Measurements from ENCODE around the gene MSI2.

Gene MSI2

GRCh38 chr17:57517632-57518456, 261.5 kb downstream of the MSI2 start:
- no peak for DNase-seq (ENCODE audit: low read depth in 1 of 2, low spot score in 1 of 2)

DNA sequence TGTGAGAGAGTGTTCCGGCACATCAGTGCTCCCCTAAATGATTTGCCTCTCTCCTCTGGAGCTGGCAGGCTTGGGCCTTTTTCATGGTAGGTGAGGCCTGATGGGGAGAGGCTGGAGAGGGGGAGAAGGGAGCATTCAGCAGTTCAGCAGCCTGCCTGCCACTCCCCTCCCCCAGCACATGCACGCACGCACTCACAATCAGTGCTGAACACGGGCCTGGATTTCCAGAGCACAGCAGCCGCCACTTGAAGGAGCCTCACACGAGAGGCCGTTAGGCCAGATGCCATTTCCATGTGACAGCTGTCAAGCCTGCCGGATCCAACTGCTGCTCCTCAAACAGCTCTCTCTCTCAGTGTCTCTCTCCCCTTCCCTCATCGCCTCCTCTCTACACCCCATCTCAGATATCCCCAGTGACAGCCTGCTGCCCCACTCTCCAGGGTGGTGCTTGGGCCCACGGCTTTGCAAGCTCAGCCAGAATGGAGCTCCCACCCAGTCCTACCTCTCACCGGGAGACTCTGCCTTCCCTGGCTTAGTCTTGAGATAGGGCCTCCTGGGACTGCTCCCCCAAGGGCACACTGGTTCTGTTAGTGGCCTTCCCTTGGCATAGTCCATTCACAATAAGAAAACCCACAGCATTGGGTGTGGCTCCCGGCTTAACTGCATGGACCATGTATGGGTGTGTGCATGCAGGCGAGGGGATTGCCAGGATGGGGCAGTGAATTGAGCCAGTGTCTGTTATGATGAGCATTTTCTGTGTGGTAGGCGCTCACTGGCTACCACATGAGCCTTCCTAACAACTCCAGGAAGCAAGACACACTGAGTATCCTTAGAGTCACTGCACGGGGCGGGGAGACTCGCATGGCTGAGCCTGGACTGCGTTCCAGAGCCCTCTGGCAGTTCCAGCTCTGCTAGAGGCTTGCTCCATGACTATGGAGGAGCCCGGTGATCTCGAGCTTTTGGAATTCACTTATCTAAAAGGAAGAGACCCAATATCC, 262.6 kb downstream of the MSI2 start:
- no peak for DNase-seq (ENCODE audit: low read depth in 1 of 2, low spot score in 1 of 2)

DNA sequence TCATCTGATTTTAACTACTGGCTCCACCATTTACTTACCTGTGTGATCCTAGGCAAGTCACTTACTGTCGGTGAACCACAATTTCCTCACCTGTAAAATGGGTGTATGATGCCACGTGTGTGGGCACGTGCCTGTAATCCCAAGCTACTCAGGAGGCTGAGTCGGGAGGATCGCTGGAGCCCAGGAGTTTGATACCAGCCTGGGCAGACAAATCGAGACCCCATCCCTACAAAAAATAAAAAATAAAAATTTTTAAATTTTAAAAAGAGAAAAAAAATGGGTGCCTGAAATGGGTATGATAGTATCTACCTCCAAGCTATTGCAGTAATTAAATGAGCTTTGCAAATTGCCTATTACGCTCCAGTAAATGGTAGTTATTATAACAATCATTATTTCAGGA, 263.5 kb downstream of the MSI2 start:
- DNase-seq (ENCODE audit: low read depth in 1 of 2, low spot score in 1 of 2) = no peak

- DNase-seq (ENCODE audit: low read depth in 1 of 2, low spot score in 1 of 2) = no peak
Observed at GRCh38 chr17:57521606-57522005, 265.3 kb downstream of the MSI2 start.

DNA sequence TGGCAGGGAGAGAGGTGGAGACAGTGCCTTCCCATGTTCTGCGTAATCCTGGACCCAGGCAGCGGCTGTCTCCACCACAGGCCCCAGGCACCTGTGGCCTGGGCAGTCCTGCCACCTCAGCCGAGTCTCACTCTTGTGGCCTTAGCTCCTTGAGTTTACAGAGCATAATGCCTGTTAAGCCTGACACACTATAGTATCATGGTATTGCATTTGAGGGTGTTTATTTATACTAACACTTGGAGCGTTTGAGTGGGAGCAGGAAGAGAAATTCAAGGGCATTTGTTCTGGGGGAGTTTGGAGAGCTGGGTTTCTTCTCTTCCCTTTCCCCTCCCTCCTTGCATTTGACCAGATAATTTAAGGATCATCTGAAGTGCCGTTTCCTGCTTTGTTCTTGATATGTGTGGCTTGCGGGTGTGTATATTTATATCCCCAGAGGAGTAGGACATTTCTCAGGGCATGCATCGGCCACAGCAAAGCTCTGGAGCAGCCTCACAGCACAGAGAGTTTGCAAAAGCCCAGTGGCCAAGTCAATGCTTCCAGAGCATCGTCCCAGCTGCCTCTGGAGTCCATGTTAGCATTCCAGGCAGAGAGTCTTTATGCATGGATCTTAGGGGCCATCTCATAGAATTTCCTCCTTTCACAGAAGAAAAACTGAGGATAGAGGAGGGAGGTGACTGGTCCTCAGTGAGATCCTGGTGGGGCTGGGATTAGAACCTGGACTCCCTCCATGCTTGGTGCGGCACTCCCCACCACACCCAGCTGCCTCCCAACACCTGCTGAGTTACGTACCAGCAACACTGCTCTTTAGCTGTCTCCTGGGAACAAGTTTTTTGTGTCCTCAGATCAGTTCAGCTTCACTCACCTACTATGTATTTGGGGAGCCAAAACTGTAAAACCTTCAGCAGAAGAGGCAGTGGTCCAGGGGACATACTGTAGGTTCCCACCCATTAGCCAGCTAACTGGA, 266.0 kb downstream of the MSI2 start:
- no peak for DNase-seq (ENCODE audit: low read depth in 1 of 2, low spot score in 1 of 2)

DNA sequence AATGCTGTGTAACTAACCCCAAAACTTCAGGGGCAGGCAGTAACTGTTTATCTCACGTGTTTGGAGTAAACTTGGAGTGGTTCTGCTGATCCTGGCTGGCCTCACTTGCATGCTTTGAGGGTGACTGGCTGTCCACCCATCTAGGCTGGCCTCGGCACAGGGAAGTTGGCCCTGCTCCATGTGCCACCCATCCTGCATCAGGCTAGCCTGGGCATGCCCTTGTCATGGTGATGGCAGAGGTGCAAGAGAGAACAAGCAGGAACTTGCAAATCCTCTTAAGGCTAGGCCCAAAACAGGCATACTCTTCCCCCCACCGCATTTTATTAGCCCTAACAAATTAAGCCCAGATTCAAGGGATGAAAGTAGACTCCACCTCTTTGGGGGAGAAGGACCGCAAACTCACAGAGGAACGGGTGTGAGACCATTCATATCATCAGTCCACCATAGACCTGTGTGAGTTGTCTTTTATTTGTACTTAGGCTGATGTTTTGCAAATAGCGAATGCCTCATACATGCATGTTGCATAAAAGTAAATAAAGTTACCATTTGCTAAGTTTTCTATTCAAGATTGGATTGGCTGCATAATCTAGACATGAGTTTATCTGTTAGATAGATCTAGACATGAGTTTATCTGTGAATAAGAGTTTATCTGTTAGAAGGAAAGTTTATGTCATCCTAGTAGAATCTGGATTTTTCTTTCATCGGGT, 267.8 kb downstream of the MSI2 start:
- no peak for DNase-seq (ENCODE audit: low read depth in 1 of 2, low spot score in 1 of 2)

GRCh38 chr17:57524839-57525568, 268.7 kb downstream of the MSI2 start:
- no peak for DNase-seq (ENCODE audit: low read depth in 1 of 2, low spot score in 1 of 2)

GRCh38 chr17:57527221-57528057, 271.1 kb downstream of the MSI2 start:
- DNase-seq (ENCODE audit: low read depth in 1 of 2, low spot score in 1 of 2) = no peak

GRCh38 chr17:57528058-57528451, 271.7 kb downstream of the MSI2 start:
- DNase-seq (ENCODE audit: low read depth in 1 of 2, low spot score in 1 of 2) = no peak

DNA sequence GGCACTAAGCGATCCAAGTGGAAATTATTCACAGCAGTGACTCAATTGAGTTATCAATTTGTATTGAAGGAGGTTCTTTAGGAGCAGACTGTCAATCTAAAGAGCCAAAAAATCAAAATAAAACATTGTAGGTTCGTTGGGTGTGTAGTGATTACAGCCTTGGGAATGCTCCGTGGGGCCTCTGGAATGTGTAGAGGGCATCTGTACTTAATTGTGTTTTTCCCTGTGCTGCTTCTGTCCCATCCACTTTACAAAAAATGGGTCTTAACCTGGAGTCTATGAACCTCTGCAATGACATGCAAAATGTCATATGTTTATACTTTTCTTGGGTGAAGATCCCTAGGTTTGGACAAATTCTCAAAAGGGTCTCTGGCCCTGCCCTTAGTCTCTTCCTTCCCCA, 273.7 kb downstream of the MSI2 start:
- no peak for DNase-seq (ENCODE audit: low read depth in 1 of 2, low spot score in 1 of 2)

- DNase-seq (ENCODE audit: low read depth in 1 of 2, low spot score in 1 of 2) = no peak
Observed at GRCh38 chr17:57530508-57530907, 274.2 kb downstream of the MSI2 start.

- DNase-seq (ENCODE audit: low read depth in 1 of 2, low spot score in 1 of 2) = no peak
Observed at GRCh38 chr17:57531078-57531477, 274.8 kb downstream of the MSI2 start.

DNA sequence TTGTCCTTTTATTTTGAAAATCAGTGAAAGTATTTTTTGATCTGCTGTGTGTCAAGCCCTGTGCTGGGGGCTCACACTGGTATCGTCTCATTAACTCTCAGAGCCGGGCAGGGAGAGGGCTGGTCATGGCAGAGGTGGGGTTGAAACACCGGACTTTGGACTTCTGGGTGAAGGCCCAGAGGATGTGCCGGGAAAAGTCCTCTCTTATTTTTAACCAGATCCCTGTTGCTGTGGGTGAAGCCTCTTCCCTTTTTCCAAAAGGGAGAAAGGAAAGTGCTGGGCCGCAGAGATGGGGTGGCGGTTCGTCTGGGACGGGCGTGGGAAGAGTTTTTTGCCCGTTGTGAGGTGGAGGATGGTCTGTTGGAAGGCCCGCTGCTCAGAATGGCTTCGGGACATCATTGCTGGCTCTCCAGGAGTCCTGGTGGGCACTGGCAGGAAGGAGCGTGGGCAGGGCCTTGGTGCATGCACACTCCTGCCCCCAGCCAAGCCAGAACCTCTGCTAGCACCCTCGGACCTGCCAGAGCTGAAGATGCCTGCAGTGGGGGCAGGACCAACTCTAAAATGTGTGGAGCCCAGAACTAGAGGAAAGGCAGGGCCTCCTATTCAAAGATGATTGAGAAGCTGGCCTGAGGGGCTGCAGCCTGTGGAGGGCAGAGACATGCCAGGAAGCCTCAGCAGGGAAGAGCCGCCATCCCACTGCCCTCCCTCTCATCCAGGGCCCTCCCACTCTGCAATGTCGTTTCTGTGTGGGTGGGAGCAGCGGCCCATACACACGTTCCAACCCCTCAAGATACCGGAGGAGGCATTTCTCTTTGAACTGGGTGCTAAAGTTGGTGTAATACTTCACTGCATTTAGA, 275.6 kb downstream of the MSI2 start:
- no peak for DNase-seq (ENCODE audit: low read depth in 1 of 2, low spot score in 1 of 2)

DNA sequence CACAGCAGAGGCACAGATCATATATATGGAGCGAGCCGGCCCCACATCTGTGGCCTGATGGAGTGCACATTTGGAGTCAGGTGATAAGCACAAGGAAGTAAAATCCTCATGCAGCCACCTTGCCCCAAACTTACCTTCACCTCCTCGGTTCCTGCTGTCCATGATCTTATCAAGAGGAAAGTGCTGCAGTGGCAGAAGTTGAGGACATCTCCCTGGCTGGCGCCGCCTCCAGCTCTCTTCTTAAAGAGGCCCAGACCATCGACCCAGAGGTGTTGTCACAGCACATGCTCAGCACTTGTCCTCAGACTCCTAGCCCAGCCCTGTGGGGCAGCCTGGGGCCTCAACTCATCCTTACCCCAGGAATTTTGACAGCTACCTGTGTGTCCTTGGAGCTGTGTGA, 276.2 kb downstream of the MSI2 start:
- DNase-seq (ENCODE audit: low read depth in 1 of 2, low spot score in 1 of 2) = no peak

DNA sequence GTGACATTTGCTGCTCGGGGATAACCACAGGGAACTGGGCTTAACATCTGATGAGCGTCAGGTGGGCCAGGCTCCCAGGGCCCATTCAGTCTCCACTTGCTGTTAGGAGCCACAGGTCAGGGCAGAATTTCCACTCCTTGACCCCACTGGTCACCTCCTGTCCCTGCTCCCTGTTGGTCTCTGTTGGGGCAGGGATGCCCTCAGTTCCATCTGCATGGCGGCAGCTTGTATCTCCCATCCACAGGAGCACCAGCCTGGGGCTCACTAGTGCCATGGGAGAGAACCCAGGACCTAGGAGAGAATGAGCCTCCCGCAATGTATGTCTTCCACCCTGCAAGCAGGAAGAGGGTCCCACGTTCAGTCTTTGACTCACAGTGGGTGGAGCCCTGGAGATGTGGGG, 276.6 kb downstream of the MSI2 start:
- no peak for DNase-seq (ENCODE audit: low read depth in 1 of 2, low spot score in 1 of 2)

DNA sequence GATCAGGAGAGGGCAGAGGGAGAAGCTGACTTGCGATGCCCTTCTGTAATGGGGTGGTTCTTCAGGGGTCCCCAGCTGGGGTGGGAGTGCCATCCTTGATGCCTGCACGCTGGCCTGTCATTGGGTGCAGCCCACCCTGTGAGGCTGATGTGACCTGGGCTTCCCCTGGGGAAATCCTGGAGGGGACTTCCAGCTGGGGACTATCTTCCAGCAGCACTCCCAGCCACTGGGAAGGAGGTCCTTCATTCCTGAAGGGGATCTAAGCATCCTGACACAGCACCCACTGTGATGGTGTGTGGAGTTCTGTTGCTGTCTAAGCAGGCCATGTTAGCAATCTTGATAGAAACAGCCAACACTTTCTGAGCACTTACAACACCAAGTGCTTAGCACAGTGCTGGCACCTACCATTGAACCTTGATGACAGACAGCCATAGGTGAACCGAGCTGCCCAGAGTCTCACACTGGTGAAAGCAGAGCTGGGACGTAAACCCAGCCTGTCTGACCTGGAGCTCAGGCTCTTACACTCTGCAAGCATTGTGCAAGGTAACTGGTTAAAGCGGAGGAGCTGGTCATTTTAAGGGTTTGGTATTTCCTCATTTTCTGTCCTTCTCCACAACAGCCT, 277.5 kb downstream of the MSI2 start:
- DNase-seq (ENCODE audit: low read depth in 1 of 2, low spot score in 1 of 2) = no peak

DNA sequence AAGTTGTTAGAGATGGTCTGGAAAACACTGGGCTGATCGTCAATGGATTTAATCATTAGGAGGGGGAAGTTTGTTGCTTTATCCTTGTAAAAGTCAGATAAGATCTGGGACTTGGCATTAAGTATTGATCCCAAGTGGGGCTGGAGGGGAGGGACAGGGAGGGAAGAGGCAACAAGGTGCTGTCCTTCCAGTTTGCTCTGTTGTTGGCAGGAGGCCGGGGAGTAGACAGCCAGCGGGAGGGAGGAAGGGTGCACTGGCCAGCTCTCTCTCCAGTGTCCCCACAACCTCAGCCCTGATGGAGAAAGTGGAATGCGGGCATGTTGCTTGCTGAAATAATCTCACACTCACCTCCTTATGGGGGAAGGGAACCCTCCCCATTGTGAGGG, 278.5 kb downstream of the MSI2 start:
- DNase-seq (ENCODE audit: low read depth in 1 of 2, low spot score in 1 of 2) = no peak

Measured in stimulated activated CD4-positive, alpha-beta T cell treated with anti-CD3 and anti-CD28 coated beads, Interleukin-15, amount 100 ng/mL, for 1 hour (primary cell).